Stimulated activated CD4-positive, alpha-beta T cell treated with anti-CD3 and anti-CD28 coated beads, Interleukin-2, amount 100 ng/mL, for 4 hours (primary cell): ENCODE measurements around the gene WIPF1.

Experiments used
- DNase-seq: peaks from one replicate; pipeline ENCODE4 v3.0.0-alpha.2; 2020; ENCODE audit warnings: low read depth

The WIPF1 gene

DNA sequence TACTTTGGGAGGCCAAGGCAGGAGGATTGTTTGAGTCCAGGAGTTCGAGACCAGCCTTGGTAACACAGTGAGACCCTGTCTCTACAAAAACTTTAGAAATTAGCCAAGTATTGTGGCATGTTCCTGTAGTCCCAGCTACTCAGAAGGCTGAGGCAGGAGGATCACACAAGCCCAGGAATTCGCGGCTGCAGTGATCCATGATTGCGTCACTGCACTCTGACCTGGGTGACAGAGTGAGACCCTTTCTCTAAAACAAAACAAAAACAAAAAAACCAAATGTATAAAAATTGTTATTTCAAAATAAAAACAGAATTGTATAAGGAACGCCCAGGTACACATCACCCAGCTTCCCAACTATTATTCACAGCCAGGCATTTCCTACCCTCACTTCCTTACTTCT lies 56.7 kb downstream of the WIPF1 start:
- DNase-seq, result no peak

DNA sequence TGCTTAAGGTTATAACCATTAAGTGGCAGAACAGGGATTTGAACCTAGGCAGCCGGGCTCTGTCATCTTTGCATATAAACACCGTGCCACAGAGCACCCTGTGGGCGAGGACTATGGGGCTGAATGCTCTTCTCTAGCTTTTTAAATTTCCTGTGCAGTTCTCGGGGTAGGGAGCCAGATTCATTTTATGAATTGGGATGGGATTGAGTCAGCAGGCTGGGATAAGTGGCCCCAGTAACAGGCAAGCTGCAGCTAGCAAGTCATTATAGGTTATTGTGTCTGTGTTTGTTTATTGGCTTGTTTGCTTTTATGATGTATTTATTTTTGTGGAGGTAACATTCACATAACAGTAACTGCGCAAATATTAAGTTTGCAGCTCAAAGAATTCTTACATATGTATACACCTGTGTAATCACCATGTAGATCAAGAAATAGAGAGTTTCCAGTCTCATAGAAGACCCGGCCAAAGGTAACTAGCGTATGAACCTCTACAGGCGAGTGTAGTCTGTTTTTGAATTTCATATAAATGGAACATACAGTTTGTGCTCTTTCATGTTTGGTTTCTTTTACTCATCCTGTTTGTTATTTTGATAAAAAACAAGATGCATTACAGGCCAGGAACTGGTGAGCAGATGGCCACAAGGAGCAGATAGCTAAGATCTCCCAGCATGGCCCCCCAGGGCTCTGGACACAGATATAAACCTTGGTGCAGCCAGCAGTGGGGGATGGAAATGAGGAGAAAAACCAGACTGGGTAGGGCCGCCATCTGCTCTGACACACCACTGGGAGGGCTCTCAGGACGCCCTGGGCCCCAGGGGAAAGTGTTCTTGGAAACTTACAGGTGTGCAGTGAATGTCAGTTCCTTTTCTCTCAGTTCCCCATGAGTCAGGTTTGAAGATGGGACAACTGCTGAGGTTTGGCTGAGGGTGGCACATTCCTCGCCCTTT lies 61.6 kb downstream of the WIPF1 start:
- DNase-seq, result no peak

DNA sequence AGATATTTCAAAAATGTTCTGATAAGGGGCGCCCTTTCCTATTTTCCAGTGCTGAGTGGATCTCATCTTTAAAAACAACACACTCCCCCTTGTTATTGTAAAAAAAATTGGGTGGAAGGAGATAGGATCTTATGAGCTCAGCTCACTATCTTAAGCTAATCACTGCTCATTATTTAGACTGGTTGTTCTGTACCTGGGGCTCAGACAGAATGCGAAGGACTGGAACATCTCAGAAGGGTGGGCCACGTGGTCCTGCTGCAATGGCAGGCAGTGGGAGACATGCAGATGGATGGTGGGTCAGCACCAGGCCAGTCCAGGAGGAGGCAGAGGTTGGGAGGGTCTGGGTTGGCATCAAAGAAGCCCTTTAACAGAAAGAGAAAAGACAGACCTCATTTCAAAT lies 62.5 kb downstream of the WIPF1 start:
- no peak for DNase-seq

DNA sequence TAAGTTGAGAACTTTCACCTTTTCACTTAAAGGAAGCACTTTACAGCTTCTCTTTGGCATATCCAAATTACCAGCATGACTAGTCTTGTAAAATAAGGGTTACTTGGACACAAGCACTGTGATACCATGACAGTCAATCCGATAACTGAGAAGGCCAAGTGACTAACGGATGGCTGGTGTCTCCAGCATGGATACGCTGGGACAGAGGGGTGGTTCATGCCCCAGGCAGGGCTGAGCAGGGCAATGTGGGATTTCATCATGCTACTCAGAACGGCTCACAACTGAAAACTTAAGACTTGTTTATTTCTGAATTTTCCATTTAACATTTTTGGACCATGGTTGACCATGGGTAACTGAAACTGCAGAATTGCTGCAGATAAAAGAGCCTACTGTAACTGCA lies 67.7 kb downstream of the WIPF1 start:
- no peak for DNase-seq

GRCh38 chr2:174527959-174528358 lies 69.6 kb downstream of the WIPF1 start:
- no peak for DNase-seq

DNA sequence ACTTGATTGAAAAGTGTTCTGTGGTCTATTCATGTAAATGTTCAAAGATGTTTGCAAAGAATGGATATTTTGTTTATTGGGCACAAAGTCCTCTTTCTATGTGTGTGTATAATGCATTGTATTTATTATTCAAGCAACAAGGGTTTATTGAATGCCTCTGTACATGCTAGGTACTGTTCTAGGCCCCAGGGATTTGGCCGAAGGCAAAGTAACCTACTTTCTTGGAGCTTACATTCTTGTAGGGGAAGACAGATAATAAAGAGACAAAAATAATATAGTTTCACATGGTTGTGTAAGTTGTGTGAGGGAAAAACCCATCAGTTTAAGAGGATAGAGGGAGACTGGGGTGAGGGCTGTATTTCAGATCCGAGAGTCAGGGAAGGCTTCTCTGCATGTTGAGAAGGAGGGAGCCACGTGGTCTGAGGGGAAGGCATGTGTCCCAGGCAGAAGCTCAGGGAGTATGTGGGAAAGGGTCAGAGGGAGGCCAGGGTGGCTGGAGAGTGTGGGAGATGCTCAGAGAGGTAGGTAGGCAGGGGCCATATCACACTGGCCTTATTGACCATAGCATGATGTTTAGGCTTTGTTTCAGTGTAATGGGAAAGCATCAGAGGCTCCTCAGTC lies 70.4 kb downstream of the WIPF1 start:
- no peak for DNase-seq

DNA sequence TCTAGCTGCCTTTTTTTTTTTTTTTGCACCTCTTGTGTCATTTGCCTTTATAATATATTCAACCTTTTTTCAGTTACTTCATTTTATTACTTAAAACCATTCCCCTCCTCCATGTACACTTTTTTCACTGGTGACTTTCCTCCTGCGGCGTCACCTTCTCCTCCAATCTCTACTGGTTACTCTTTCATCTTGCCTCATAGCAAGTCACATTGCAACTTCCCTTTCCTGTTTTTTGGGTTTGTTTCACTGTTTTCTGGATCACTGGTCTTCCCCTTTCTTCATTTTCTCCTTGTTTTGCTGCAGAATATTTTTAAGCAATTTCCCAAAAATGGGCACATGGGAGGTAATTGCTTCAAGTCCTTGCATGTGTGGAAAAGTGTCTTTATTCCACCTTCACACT lies 73.1 kb downstream of the WIPF1 start:
- DNase-seq, result no peak

- DNase-seq, result no peak
Observed at GRCh38 chr2:174522553-174522952, 75.1 kb downstream of the WIPF1 start.

DNA sequence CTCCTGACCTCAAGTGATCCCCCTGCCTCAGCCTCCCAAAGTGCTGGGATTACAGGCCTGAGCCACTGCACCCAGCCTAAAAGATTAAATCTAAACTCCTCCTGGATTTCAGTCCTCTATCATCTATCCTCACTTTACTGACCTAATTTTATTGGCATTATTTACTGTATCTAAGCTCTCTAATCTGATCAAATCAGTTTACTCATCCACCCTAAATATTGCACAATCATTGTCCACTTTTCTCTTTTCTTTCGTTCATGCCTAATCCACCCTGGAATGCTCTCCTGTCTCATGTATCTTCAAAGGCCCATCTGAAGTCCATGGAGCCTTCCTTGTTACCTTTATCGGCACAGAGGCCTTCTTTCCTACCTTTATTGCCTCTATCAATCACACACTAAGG lies 79.2 kb downstream of the WIPF1 start:
- no peak for DNase-seq

- no peak for DNase-seq
Observed at GRCh38 chr2:174516501-174517378, 80.9 kb downstream of the WIPF1 start.

DNA sequence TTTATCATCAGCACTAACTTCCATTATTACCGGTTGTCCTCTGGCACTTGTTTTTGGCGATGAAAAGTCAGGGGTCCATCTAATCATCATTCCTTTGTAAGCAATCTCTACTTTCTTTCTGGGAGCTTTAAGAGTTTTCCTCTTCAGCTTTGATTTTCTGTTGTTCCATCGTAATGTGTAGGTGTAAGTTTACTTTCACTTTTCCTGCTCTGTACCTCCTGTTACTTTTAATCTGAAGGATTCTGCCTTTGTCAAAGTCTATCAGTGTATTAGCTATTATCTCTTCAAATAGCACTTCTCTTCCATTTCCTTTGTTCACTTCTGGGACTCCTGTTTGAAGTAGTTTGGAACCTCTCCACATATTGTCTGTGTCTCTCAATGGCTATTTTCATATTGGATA lies 85.3 kb downstream of the WIPF1 start:
- DNase-seq, result no peak

GRCh38 chr2:174511580-174512260 lies 85.9 kb downstream of the WIPF1 start:
- DNase-seq, result no peak

- DNase-seq, result no peak
Observed at GRCh38 chr2:174510583-174511189, 86.9 kb downstream of the WIPF1 start.
